ENCODE measurements around the gene LYRM1.

DNA sequence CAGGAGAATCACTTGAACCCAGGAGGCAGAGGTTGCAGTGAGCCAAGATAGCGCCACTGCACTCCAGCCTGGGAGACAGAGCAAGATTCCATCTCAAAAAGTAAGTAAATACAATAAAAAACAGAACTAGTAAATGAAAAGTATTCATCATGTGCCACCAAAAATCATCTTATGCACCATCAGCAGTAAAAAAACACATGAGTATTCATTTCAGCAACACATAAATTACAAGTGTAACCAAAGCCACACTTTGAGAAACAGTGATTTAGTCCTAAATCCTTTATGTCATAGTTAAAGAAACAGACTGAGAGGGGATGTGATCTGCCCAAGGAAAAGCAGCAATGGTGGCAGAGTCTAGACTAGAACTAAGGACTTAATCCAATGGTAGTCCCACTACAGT is 13.4 kb upstream of the LYRM1 start:
- TF ChIP-seq, protein P1, sequence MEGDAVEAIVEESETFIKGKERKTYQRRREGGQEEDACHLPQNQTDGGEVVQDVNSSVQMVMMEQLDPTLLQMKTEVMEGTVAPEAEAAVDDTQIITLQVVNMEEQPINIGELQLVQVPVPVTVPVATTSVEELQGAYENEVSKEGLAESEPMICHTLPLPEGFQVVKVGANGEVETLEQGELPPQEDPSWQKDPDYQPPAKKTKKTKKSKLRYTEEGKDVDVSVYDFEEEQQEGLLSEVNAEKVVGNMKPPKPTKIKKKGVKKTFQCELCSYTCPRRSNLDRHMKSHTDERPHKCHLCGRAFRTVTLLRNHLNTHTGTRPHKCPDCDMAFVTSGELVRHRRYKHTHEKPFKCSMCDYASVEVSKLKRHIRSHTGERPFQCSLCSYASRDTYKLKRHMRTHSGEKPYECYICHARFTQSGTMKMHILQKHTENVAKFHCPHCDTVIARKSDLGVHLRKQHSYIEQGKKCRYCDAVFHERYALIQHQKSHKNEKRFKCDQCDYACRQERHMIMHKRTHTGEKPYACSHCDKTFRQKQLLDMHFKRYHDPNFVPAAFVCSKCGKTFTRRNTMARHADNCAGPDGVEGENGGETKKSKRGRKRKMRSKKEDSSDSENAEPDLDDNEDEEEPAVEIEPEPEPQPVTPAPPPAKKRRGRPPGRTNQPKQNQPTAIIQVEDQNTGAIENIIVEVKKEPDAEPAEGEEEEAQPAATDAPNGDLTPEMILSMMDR (IDR thresholded peaks at IDR 0.05): no peak
- TF ChIP-seq POLR2AphosphoS5 (IDR thresholded peaks at IDR 0.05): no peak
